ENCODE measurements around the gene SRGAP2C.
"Not testable (repeated sequence)": the region's sequence is repeated elsewhere in the genome, so short reads cannot be mapped to it uniquely, and the experiment has no call there.

Gene SRGAP2C

DNA sequence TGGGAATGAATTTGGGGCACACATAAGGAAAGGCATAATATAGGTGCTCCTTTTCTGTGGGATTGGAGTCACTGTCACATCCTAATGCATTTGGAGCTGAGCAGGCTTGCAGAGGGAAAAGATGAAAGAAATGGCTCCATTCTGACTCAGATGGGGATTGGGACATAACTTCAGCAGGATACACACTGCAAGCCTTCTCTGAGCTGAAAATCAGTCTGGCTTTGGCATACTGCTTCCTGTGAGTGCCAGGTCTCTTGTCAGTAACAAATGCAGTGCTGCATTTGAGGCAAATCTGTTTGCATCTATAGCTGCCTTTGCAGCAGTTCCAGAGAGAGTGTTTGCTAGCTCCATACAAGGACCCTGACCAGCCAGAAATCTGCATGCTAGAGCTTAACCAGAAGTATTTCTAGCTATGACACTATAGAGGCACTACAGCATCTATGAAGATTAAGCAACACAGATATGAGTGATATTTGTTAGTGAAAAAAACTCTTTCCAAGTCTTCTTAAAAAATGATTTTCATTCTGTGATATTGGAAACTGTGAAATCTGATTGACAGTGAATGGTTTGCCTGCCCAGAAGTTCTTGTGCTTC, 98.9 kb downstream of the SRGAP2C start:
- not testable (repeated sequence) for DNase-seq

DNA sequence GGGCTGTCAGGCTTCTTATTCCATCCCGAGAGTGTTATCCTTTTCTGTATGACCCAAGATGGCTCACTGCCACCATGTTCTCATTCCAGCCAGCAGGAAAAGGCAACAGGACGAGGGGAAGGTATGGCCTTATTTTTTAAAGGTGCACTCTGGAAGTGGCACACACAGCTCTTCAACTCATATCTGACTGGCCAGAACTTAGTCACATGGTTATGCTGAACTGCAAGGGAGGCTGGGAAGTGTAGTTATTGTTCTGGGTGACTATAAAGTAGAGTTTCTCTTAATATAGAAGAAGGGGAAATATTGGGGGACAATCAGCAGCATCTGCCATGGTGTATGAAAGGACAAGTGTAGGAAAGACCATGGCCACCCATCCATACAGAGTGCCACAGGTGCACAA, 107.8 kb downstream of the SRGAP2C start:
- DNase-seq, result not testable (repeated sequence)

DNA sequence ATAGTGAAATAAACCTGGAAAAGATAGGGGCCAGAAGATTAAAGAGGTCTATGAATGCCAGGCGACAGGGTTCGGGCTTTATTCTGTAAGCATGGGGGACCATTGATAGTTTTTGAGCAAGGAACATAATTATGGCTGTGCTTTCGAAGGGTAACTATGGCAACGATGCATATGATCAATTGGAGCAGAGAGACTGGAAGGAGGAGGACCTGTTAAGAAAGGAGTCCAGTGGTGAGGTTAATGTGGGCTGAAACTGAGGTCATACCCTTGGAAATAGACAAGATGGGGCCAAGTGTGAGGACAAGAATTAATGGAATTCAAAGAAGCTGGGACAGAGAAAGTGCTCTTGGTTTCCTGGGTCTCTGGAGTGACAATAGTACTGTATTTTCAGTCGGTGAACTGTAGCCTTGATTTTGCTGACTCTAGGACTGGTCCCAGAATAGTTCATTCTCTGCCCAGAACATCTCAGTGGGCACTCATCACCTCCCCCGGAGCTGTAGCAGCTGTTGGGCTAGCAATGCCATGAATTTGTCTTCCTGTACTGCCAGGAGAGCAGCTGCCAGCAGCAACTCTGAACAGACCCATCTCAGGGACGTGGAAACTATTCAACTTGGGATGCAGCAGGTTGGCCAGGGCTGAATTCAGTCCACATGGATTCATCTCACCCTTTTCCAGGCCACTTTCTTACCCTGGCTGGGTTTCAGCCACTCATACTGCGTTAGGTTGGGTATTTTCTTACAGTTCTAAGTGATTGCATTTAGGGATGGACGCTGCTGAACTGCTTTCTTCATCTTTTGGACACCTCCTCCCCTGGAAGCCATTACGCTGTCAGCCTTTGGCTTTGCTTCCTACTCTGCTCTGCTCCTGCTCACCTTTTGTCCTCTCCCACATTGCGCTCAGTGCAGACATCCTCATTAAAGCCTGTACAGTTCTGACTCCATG, 108.8 kb downstream of the SRGAP2C start:
- not testable (repeated sequence) for DNase-seq

DNA sequence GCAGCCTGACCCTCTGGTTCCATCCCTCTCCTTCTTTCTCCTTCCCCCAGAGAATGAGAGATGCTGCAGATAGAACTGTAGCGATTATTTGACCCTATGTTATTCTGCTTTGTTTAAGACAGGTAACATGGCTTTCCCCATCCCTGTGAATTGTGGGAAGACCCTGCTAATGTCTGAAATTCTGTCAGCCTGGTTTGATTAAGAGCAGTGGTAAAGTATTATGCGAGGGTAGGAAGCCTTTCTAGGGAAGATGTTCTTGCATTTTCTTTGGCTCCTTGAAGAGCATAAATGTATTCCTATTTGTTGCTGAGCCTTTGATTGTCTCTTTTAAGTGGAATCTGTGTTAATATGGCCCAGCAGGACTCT, 109.4 kb downstream of the SRGAP2C start:
- DNase-seq, result not testable (repeated sequence)

DNA sequence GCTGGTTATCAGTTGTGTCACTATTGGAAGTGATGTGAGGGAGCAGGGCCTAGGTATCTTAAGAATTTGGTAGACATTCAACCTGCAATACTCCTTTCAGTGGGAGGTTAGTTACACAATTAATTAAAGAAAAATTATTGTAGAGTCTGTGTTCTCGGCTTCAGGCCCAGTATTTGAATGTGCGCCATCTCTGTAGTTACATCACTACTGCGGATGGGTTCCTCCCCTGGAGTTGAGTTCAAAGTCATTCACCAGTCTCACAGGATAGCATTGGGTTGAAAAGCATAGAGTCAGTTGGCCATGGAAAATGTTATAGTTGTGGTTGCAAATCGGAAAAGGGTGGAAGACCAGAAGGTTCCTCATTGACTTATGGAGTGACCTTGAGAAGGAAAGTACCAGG, 111.8 kb downstream of the SRGAP2C start:
- DNase-seq, result not testable (repeated sequence)

DNA sequence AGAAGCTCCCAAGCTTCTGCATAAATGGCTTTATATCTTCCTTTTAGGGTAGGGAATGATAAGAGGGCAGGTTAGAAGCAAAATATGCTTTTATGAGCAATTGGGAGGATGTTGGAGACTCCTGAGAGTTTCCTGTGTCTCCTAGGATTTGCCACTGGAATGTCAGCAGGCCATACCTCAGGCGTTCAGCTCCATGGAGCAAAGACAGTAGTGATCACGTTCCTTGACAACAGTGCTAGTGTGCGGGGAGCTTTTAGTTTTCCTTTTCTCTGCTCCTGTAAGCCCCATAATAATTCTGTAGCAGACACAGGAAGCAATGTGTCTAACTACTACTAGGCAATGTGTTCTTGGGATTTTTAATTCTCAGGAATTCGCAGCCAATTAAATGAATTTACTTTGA, 113.8 kb downstream of the SRGAP2C start:
- DNase-seq, result not testable (repeated sequence)

DNA sequence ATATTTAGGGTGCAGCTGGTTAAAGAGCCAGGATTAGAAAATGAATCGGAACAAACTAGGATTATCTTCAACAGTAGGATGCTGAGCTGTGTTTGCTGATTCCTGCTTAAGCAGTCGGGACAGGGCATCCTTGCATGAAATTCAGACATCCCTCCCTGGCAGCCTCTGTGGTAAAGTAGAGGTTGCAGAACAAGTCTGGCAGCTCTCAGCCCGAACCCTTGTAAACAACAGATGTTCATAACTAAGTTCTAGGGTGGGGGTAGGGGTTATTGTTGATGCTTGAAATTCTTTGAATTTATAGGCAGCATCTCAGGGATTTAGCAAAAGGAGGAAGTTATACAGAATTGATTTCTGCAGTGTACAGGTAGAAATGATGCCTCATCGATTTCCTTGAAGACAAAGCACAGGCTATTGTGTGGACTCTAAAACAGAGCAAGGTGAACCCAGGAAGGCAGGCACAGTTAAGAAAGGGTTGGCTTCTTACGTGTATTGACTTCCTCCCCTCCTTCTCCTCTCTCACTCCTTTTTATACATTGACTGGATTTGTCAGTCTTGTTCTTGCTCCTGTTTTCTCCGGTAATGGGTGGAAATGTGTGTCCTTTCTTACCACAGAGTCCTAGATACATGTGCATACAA, 114.9 kb downstream of the SRGAP2C start:
- DNase-seq, result not testable (repeated sequence)

DNA sequence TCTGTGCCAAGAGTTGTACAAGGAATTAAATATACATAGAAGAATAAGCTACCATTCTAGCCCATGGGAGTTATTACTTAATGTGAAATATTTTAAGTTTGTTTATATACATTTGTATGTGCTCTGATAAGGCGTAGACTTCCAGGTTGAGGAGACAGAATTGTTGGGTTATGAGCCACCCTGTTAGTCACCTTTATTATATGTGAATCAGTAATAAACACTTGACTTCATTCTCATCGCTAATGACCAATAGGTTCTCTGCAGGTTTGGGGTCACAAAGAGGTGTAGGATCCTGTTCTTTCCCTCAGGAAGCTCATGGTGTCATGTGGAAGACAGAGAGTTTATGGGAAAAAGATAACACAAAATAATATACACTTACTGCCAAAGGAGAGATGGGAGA, 117.1 kb downstream of the SRGAP2C start:
- DNase-seq, result not testable (repeated sequence)

DNA sequence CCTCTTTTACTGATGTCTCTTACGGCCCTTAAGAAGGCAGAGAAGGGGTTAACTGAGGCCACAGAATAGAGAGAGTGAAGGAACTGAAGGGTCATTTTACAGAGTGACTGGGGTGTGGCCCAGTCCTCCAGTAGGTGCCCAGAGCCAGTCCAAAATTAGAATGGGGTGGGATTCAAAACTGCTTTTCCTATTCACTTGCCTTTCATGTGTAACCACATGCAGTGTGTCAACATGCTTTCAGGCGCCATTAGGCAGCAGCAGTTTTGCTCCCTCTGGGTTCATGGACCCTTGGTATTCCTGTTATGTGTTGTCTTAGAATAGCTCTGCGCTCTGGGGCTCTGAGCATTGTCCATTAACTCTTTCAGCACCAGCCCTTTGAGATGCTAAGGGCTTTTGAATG, 123.0 kb downstream of the SRGAP2C start:
- not testable (repeated sequence) for DNase-seq

DNA sequence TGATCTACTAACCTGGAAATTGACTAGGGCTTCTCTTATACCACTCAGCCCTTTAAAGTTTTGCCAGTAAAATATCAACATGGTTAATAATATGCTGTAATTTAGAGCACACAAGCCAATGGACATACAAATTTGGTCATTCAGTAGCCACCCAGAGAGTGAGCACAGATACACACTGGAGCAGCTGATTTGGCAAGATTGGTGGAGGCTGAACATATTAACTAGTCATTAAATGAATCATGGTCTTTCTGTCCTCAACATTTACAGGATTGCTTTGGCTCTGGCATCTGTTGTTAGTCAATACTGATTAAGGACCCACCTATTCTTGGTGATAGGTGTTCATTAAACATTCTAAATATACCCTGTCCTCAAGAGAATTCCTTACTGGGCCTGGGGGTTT, 130.7 kb downstream of the SRGAP2C start:
- DNase-seq, result not testable (repeated sequence)

DNA sequence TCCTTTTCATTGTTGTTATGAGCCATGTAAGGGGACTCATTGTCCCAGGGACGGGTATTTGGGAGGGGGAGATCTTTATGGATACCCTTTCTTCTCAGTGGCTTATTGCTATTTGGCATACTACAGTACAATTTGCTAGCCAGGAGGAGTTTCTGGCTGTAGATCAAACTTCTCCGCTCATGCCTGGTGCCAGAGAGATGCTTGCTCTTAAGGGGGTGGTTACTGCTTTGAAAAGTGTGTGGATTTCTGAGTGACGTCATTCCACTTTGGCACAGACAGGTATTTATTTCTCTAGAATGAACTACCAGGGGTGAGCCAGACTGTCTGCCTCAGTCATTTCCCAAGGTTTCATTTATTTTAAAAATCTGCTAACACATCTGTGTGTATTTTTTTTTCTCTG, 131.3 kb downstream of the SRGAP2C start:
- DNase-seq, result not testable (repeated sequence)

DNA sequence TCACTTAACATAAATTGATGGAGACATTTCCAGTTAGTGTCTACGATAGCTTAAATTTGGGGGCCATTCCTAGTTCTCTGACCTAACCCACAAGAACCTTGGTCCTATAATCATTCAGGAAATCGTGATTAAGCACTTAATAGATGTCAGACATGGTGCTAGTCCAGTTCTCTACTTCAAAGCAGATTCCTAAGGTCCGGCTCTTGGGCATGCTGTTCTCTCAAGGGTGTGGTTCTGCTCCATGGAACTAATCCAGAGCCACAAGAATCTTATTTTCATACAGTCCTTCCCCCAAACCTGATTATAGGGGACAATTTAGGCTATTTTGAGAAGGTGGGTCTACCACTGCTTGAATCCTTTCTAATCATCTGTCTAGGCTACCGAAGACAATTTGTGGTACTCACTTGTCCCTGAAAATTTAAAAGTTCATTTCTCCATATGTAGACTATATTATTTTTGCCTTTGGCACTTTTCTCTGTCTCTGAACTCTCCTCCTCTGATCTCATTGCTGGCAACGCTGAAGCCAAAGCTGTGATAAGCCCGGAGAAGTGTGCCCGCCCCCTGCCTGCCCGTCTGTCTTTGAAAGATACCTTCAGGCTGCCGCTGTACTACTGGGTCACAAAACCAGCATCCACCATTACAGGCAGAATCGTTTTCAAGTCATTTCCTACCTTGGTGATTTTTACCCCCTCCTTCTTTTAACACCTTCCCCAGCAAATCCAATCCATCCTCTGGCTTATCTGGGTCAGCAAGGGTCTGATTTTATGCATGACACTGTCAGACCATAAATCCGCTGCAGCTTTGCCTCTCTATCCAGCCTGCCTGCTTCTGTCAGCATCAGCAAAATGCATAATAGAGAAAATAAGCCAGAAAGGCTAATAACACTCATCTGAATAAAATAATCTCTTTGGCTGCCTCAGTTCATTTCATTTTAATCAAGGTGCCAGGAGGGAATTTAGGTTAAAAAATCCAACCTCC, 133.0 kb downstream of the SRGAP2C start:
- not testable (repeated sequence) for DNase-seq

DNA sequence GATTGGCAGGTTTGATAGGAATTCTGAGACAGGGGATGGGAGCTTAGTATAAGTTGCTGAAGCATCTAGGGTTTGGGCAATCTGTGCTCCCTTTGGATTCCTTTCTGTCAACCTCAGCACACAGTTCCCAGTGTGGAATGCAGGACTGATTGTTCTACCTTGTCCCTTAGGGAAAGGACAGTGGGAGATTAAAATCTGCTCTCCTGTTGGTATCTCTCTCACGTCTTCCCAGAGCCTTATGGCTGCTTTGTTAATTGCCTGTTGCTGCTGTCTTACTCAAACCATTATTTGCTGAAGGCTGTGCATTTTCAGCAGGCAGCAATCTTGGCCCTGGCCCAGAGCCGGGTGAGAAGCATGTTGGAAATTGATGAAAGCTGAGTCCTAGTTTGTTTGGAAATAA, 133.9 kb downstream of the SRGAP2C start:
- DNase-seq, result not testable (repeated sequence)

DNA sequence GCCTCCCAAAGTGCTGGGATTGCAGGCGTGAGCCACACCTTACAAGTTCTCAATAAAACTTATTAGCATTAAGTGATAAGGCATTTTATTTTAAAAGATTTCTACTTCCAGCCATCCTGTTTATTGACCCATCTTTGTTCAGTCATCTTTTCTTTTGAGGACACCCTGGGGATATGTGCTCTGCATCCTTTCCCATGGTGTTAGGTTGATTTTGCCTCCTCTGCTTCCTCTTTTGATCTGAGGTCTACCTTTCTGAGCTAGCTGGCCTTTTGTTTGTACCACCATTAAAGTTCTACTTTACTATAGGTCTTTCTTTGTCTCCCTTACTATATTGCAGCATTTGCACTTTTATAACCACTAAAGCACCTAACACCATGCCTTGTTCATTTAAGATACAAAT, 136.9 kb downstream of the SRGAP2C start:
- not testable (repeated sequence) for DNase-seq

DNA sequence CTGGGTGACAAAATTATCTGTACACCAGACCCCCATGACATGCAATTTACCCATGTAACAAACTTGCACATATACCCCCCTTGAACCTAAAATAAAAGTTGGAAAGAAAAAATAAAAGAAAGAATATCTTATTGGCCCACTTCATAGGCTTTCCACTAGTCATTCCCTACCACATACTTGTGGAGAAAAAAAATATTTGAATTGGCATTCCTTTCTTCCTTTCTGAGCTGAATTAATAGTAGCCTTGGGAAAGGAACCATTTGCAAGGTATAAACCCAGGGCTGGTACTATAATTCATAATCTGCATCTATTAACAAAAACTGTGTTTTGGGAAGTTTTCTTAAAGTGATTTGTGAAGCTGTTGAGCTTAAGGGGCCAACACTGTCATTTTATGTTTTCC, 140.0 kb downstream of the SRGAP2C start:
- not testable (repeated sequence) for DNase-seq

DNA sequence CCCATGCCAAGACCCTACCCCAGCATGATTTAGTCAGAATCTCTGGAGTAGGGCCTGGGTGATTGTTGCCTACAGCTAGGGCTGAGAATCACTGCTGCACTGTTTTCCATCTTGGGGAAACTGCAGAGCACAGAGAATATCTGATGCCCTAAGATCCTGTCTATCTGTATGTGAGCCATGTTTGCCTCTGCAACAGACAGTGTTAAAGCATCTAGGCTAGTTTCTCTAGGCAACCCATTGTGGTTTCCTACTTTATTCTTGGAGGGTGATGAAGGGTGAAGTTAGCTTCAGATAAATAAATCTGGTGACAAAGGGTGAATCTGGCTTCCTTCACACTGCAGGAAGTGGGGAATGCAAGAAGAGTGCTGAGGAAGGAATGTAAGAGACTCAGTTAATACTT, 147.4 kb downstream of the SRGAP2C start:
- DNase-seq, result not testable (repeated sequence)

DNA sequence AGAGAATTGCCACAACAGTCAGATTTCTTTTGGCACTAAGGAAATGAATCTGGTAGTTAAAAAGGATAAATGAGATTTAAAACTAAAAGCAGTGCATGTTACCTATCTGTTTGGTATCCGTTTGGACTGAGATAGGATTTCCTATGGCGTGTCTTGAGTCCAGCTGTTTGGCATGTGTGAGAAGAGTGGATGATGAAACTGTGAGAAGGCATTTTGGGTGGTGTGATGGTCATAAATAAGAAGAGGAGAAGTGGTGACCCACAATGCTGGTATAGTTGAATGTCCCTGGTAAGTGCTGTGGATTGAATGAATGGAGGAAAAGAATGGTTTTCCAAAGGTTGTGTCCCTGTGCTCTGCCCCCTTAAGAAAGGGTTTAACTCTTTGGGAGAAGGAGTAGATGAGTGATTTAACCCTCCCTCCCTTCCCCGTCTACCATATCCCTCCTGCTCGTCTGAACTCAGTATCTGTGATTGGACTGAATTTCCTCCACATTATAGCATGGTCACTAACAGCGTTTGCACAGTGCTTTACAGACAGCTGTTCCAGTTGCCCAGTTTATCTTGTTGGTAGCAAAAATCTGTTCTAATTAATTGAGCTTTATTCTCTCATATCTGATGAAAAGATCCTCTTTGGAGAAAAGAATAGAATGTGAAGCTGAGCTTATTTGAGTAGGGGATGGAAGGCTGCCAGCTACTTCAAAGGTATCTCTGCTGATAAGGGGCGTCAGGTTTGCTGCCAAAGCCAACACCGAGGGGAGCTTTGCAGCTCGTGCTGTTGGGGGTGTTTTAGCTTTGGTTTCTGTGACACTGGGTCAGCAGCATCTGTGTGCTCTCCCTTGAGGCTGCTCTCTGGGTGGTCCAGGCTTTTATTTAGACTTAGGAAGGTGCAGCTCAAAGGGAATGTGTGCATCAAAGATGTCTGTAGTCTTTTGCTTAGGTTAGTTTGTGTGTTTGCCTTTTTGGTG, 148.1 kb downstream of the SRGAP2C start:
- DNase-seq, result not testable (repeated sequence)

DNA sequence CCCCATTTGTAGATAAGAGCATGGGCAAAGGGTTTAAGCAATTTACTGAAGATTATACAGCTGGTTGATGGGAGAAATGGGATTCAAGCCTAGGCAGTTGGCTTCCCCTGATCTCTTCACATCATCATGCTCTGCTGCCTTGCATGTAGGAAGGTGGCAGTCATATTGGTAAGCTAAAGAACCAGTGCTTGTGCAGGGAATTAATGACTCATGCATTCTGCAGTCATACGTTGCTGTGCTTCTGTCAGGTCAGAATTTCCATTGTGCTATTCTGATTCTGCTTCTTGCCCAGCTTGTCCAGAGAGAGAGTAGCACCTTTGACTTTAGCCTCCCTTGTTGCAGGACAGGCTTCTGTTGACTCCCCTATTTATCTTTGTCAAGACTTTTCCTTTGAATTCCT, 153.2 kb downstream of the SRGAP2C start:
- DNase-seq, result not testable (repeated sequence)

DNA sequence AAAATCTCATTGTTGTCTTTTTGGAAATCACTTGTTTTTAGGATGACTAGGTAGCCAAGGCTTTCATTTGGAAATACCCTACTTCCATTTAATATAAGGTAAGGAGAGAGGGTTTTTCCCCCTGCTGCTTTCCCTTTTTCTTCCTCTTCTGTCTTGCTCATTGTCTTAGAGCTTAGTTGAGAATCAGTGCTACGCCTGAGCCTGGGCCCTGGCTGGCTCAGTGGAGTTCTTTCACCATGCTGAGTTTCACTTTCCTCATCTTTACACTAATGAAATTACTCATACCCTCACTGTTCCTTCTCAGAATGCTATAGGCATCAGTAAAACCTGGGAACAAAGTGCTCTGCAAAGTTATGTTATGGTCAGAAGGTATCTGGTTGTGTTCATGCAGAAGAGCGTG, 154.8 kb downstream of the SRGAP2C start:
- not testable (repeated sequence) for DNase-seq

DNA sequence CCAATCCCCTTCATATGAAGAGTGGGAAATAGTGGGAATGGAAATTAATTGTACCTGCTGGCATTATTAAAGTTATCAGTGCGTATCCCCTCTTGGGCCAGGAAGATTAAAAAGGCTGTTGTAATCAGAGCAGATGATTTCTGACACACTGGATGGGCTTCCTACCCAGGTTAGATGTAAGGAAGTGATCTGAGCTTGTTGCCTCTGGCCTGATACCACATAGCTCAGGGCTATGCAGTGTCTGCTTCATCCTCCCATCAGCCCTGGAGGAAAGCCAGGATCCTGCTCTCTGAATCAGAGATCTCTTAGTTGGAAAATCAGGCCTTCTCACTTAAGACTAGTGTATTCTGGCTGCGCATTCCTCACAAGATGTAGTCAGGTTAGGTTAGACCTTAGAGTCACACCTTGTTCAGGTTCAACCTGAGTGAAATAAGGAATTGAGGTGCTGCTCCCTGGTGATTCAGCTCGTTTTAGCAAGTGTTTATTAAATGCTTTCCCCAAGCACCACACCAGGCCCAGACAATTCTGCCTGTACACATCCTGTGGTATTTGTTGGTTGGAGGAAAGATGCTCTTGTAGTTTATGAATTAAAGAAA, 158.6 kb downstream of the SRGAP2C start:
- not testable (repeated sequence) for DNase-seq

DNA sequence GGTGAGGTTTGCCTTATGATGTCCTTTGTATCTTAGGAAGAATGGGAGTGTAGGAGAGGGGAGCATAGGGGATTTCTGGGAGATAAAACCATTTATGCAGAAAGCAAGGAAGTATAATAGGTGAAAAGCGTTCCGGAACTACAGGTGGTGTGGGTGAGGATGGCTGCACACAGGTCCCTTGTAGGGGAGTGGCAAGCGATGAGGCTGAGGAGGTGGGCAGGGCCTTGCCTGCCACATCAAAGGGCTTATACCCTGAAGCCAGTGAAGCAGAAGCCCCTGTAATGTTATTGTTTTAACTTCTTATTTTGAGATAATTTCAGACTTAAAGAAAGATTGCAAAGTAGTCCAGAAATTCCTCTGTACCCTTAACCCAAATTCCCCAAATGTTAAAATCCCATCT, 159.6 kb downstream of the SRGAP2C start:
- DNase-seq, result not testable (repeated sequence)

Data from activated CD4-positive, CD25-positive, alpha-beta regulatory T cell (primary cell).